Panc1 (cell line): ENCODE measurements around the gene TLK1.

Experiments
- SIN3A ChIP-seq: IDR thresholded peaks from 2 replicates; pipeline ENCODE4 v1.6.1; 2012; ENCODE audit warnings: low read depth, mild to moderate bottlenecking, low read length, moderate library complexity, borderline replicate concordance; ENCODE audit not compliant: insufficient read depth
- TF ChIP-seq, protein P1 (sequence below): fragments of 450-650 bp; IDR thresholded peaks from 2 replicates; pipeline ENCODE4 v1.5.1; 2017; ENCODE audit warnings: mild to moderate bottlenecking

DNA sequence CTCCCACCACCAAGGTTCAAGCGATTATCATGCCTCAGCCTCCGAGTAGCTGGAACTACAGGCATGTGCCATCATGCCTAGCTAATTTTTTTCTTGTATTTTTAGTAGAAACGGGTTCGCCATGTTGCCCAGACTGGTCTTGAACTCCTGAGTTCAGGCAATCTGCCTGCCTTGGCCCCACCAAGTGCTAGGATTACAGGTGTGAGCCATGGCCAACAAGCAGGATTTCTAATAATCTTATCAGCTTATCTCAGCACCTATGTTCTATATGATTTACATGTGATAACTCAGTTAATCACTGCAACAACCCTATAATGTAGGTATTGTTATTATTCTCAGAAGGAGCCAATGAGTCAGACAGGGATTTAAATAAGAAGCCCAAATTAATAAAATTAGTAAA, 151.3 kb downstream of the TLK1 start:
- TF ChIP-seq, protein P1, sequence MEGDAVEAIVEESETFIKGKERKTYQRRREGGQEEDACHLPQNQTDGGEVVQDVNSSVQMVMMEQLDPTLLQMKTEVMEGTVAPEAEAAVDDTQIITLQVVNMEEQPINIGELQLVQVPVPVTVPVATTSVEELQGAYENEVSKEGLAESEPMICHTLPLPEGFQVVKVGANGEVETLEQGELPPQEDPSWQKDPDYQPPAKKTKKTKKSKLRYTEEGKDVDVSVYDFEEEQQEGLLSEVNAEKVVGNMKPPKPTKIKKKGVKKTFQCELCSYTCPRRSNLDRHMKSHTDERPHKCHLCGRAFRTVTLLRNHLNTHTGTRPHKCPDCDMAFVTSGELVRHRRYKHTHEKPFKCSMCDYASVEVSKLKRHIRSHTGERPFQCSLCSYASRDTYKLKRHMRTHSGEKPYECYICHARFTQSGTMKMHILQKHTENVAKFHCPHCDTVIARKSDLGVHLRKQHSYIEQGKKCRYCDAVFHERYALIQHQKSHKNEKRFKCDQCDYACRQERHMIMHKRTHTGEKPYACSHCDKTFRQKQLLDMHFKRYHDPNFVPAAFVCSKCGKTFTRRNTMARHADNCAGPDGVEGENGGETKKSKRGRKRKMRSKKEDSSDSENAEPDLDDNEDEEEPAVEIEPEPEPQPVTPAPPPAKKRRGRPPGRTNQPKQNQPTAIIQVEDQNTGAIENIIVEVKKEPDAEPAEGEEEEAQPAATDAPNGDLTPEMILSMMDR: no peak
- no peak for TF ChIP-seq SIN3A
